OCI-LY1 (cell line): Measurements from ENCODE around the gene DACH1.

Experiments
- CTCF ChIP-seq: fragments of 200-600 bp; sonication (generic), shearing (Covaris generic); IDR thresholded peaks from 2 replicates; pipeline ENCODE4 v1.5.1; 2017; ENCODE audit warnings: mild to moderate bottlenecking, antibody characterized with exemption, low read length, moderate library complexity, mixed read lengths
- EZH2 ChIP-seq: fragments of 200-600 bp; sonication (generic), shearing (Covaris generic); IDR thresholded peaks from 2 replicates; pipeline ENCODE4 v1.8.0; 2017; ENCODE audit warnings: borderline replicate concordance, mixed run types, mild to moderate bottlenecking, antibody characterized with exemption, low read length, moderate library complexity, mixed read lengths

GRCh38 chr13:71759651-71760511 lies 107.1 kb downstream of the DACH1 start:
- TF ChIP-seq CTCF (no peak), EZH2 (no peak)
